Measurements from ENCODE around the gene GPR143. TPM values are rescaled to one million over a fixed set of nuclear protein-coding genes. Genes with fewer than 3 reads are reported as not detected.

Gene GPR143
- total RNA-seq, 4 donors from 2014 or later: 0.29 TPM; not detected in 3

DNA sequence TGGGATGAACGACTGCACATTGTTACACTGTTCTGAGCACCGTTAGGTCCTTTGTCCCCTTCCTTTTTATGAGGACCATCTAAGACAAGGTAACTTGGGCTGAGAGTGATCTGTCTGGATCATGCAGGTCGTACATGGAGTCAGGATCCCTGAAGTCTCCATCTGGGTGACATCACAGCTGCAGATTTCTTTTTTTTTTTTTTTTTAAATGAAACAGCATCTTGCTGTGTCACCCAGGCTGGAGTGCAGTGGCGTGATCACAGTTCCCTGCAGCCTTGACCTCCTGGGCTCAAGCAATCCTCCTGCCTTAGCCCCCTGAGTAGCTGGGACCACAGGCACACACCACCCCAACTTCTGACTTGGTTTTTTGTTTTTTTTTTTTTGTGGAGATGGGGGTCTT is 37.1 kb upstream of the GPR143 start:
- no peaks in the 10 kb centered on the region for H3K36me3 ChIP-seq
- TF ChIP-seq POLR2AphosphoS5 (IDR thresholded peaks at IDR 0.05) (no peak), EP300 (IDR thresholded peaks at IDR 0.05) (no peak), POLR2A (IDR thresholded peaks at IDR 0.05; ENCODE audit: low read depth) (no peak)
- TF ChIP-seq, protein P1, sequence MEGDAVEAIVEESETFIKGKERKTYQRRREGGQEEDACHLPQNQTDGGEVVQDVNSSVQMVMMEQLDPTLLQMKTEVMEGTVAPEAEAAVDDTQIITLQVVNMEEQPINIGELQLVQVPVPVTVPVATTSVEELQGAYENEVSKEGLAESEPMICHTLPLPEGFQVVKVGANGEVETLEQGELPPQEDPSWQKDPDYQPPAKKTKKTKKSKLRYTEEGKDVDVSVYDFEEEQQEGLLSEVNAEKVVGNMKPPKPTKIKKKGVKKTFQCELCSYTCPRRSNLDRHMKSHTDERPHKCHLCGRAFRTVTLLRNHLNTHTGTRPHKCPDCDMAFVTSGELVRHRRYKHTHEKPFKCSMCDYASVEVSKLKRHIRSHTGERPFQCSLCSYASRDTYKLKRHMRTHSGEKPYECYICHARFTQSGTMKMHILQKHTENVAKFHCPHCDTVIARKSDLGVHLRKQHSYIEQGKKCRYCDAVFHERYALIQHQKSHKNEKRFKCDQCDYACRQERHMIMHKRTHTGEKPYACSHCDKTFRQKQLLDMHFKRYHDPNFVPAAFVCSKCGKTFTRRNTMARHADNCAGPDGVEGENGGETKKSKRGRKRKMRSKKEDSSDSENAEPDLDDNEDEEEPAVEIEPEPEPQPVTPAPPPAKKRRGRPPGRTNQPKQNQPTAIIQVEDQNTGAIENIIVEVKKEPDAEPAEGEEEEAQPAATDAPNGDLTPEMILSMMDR (IDR thresholded peaks at IDR 0.05): no peak
- 82% methylated on average over 4 of the region's 4 CpGs for WGBS
- intact Hi-C loops (cut with DNase I): no loop called here
- H3K4me1 ChIP-seq: no peaks in the 10 kb centered on the region
- no peak for DNase-seq (ENCODE audit: extremely low spot score)
- peaks cover 0 to 16% (median 3%) of the 10 kb centered on the region in 4 donors for H3K9me3 ChIP-seq
- H3K27me3 ChIP-seq: no peaks in the 10 kb centered on the region
- H3K4me3 ChIP-seq: no peak overlapping the region
- no peak overlapping the region for H3K27ac ChIP-seq (replicated peaks in 1 of 4)

DNA sequence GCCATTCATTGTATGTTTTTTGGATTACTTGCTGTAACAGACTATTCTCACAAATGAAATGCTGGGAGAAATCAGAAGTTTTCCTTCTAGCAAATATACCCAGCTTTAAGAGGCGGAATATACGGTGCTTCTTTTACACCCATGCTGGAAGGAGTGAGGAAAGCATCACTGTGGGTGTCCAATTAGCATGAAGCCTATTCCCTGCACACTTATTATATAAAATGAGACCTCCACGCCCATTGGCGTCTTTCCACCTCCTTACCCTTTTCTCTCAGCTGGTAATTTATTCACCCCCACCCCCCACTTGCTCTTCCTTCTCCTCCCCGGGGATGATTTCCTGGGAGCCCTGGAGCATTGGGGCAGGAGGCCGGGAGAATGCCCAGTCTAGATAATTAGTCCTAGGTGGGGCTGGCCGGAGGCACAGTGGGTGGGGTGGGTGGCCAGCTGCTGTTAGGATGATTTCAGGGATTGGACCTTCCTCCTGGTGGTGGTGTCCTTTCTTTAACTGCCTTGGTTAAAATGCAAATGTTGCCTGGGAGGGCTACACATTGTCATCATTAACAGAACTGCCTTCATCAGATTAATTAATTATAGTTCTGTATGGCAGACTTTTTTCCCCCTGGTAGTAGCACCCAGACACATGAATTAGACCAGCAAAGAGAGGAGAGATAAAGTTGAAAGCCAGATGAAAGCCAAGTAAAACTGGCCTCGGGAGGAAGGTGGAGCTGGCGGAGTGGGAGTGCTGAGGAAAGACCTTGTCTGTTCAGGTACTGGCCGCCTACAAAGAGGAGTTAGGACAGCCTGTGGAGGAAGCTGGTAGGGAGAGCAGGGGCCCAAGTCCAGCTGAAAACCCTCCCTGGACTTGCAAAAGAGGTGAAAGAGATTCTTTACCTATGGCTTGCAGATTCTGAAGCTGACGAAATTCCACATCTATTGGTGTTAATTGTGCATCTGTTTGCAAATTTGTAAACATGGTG is 32.0 kb upstream of the GPR143 start:
- TF ChIP-seq EP300 (IDR thresholded peaks at IDR 0.05) (no peak), POLR2AphosphoS5 (IDR thresholded peaks at IDR 0.05) (no peak), POLR2A (IDR thresholded peaks at IDR 0.05; ENCODE audit: low read depth) (no peak)
- TF ChIP-seq, protein P1 (IDR thresholded peaks at IDR 0.05): no peak
- peaks cover 0 to 29% (median 3%) of the 10 kb centered on the region in 4 donors for H3K9me3 ChIP-seq
- no peaks in the 10 kb centered on the region for H3K36me3 ChIP-seq
- no peak for DNase-seq (ENCODE audit: extremely low spot score)
- H3K4me1 ChIP-seq: no peaks in the 10 kb centered on the region
- WGBS: 72% methylated on average over 11 of the region's 11 CpGs
- no peak overlapping the region for H3K27ac ChIP-seq (replicated peaks in 1 of 4)
- intact Hi-C loops (cut with DNase I): no loop called here
- H3K27me3 ChIP-seq: no peaks in the 10 kb centered on the region
- no peak overlapping the region for H3K4me3 ChIP-seq

DNA sequence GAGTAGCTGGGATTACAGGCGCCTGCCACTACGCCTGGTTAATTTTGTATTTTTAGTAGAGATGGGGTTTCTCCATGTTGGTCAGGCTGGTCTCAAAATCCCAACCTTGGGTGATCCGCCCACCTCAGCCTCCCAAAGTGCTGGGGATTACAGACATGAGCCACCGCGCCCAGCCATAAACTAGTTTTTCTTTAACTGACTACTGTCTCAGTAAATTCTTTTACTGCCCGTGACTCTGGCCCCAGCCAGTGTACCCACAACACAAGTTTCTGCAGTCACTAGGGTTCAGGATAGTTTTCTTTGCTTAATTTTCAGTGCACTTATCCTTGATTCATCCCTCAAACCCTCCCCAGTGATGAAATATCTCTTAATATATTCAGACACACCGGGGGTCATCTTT is 28.8 kb upstream of the GPR143 start:
- Histone ChIP-seq H3K9me3 (peaks cover 0 to 15% (median 0%) of the 10 kb centered on the region in 4 donors), H3K36me3 (no peaks in the 10 kb centered on the region), H3K4me3 (no peak overlapping the region), H3K27ac (replicated peaks in 1 of 4) (no peak overlapping the region), H3K4me1 (no peaks in the 10 kb centered on the region), H3K27me3 (no peaks in the 10 kb centered on the region)
- 92% methylated on average over 7 of the region's 7 CpGs for WGBS
- TF ChIP-seq POLR2A (IDR thresholded peaks at IDR 0.05; ENCODE audit: low read depth): no peak
- no peak for TF ChIP-seq EP300 (IDR thresholded peaks at IDR 0.05)
- no peak for DNase-seq (ENCODE audit: extremely low spot score)
- intact Hi-C loops (cut with DNase I): no loop called here

DNA sequence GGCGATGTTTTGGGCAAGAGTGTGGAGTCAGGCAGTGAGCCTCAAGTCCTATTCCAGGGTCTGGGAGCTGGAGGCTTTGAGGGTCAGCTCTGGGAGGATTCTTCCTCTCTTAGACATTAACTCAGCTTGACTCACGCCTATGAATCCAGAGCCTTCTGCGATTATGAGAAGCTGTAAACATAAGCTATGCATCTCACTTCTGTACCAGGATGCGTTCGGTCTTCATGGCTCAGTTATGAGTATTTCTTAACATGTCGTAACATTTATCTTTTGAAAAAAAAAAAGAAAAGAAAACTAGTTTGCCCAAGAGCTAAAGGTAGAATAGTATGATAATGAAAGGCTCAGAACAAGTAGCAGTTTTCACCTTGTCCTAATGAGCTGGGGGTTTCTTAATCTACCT is 25.2 kb upstream of the GPR143 start:
- intact Hi-C loops (cut with DNase I): no loop called here
- WGBS: 89% methylated on average over 6 of the region's 6 CpGs
- Histone ChIP-seq H3K27me3 (peaks cover 0 to 10% (median 3%) of the 10 kb centered on the region in 4 donors), H3K4me1 (peaks cover 0 to 14% (median 6%) of the 10 kb centered on the region in 4 donors), H3K4me3 (no peak overlapping the region), H3K27ac (replicated peaks in 1 of 4) (no peak overlapping the region), H3K9me3 (peaks cover 0 to 9% (median 0%) of the 10 kb centered on the region in 4 donors), H3K36me3 (no peaks in the 10 kb centered on the region)
- DNase-seq (ENCODE audit: extremely low spot score): no peak
- TF ChIP-seq, protein P1 (IDR thresholded peaks at IDR 0.05): no peak
- TF ChIP-seq POLR2A (IDR thresholded peaks at IDR 0.05; ENCODE audit: low read depth) (no peak), EP300 (IDR thresholded peaks at IDR 0.05) (no peak), POLR2AphosphoS5 (IDR thresholded peaks at IDR 0.05) (no peak)

DNA sequence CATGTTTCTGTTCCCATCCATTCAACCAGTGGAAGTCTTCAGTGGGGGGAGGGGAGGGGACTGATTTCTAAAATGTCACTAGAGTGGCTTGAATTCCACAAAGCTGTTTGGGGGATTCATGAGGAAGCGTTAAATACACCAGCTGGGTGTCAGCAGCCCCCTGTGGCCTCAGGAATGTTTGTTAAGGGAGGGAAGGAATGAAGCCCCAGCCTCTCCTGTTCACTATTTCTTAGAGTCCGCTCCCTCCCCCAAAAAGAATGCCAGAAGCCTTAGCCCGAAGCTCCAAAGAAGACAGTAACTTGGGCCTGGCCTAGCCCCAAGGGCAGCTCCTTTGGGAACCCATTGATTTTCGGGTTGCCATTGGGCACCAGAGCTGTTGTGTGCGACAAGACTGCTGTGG is 23.9 kb upstream of the GPR143 start:
- no peaks in the 10 kb centered on the region for H3K36me3 ChIP-seq
- TF ChIP-seq EP300 (IDR thresholded peaks at IDR 0.05): no peak
- TF ChIP-seq POLR2AphosphoS5 (IDR thresholded peaks at IDR 0.05): no peak
- TF ChIP-seq POLR2A (IDR thresholded peaks at IDR 0.05; ENCODE audit: low read depth): no peak
- TF ChIP-seq, protein P1 (IDR thresholded peaks at IDR 0.05): no peak
- H3K27ac ChIP-seq (replicated peaks in 1 of 4): no peak overlapping the region
- peaks cover 0 to 20% (median 11%) of the 10 kb centered on the region in 4 donors for H3K4me1 ChIP-seq
- peaks cover 0 to 17% (median 6%) of the 10 kb centered on the region in 4 donors for H3K27me3 ChIP-seq
- H3K4me3 ChIP-seq: no peak overlapping the region
- H3K9me3 ChIP-seq: no peaks in the 10 kb centered on the region
- no peak for DNase-seq (ENCODE audit: extremely low spot score)
- WGBS: 59% methylated on average over 5 of the region's 5 CpGs
- intact Hi-C loops (cut with DNase I): no loop called here
